OCI-LY7 (cell line): ENCODE measurements around the gene TECRL. TPM values are rescaled to one million over a fixed set of nuclear protein-coding genes. Genes with fewer than 3 reads are reported as not detected.

ENCODE experiments used
- BruUV-seq: library from RNA; stranded (reverse); fragments of 400-500 nt; replicated peaks from 2 replicates; lab custom pipeline; 2021; lab: Mats Ljungman, UMichigan
- CTCF ChIA-PET: fragments of 300-600 bp; sonication (Branson Sonifier 250); formaldehyde crosslinking; loops from one replicate; lab custom pipeline; 2022; ENCODE audit warnings: antibody characterized with exemption; ENCODE audit not compliant: unreplicated experiment; lab: Charles Lee
- POLR2A ChIA-PET: fragments of 300-600 bp; sonication (Branson Sonifier 250); formaldehyde crosslinking; loops from one replicate; lab custom pipeline; 2022; ENCODE audit warnings: antibody characterized with exemption; lab: Charles Lee
- DNase-seq: peaks from one replicate; pipeline ENCODE4 v3.0.0-alpha.2; 2015; ENCODE audit warnings: low spot score
- H2AFZ ChIP-seq: fragments of 200-600 bp; sonication (generic), shearing (Covaris generic); 2 replicates; pipeline ENCODE4 v1.6.1; 2014; ENCODE audit warnings: mild to moderate bottlenecking, antibody characterized with exemption, low read length, moderate library complexity
- H3K27ac ChIP-seq: fragments of 200-600 bp; sonication (generic); 2 replicates; pipeline ENCODE4 v1.5.1; 2014; ENCODE audit warnings: mixed run types, low read depth, mild to moderate bottlenecking, moderate library complexity, low read length, inconsistent platforms; ENCODE audit not compliant: poor library complexity, severe bottlenecking
- H3K36me3 ChIP-seq: fragments of 200-600 bp; sonication (generic); 2 replicates; pipeline ENCODE4 v1.6.1; 2014; ENCODE audit warnings: mild to moderate bottlenecking, antibody characterized with exemption, low read length, moderate library complexity, mixed read lengths; ENCODE audit not compliant: insufficient read depth
- H3K4me1 ChIP-seq: fragments of 200-600 bp; sonication (generic); 2 replicates; pipeline ENCODE4 v1.5.1; 2014; ENCODE audit warnings: mild to moderate bottlenecking, low read length; ENCODE audit not compliant: insufficient read depth, poor library complexity, severe bottlenecking
- H3K4me2 ChIP-seq: fragments of 200-600 bp; sonication (generic); 2 replicates; pipeline ENCODE4 v1.6.1; 2014; ENCODE audit warnings: mild to moderate bottlenecking, low read length
- H3K4me3 ChIP-seq: fragments of 200-600 bp; sonication (generic); 2 replicates; pipeline ENCODE4 v1.5.1; 2014; ENCODE audit warnings: mild to moderate bottlenecking, low read depth, low read length; ENCODE audit not compliant: poor library complexity, severe bottlenecking
- H3K79me2 ChIP-seq: fragments of 200-600 bp; sonication (generic); 2 replicates; pipeline ENCODE4 v1.6.1; 2016; ENCODE audit warnings: low read depth, mild to moderate bottlenecking, low read length, moderate library complexity, mixed read lengths; ENCODE audit not compliant: insufficient read depth
- H3K9me2 ChIP-seq: fragments of 200-600 bp; sonication (generic); 2 replicates; pipeline ENCODE4 v1.6.1; 2016; ENCODE audit warnings: mild to moderate bottlenecking, low read length, mixed read lengths; ENCODE audit not compliant: insufficient read depth
- H3K9me3 ChIP-seq: fragments of 200-600 bp; sonication (generic); 2 replicates; pipeline ENCODE4 v1.6.1; 2014; ENCODE audit warnings: mild to moderate bottlenecking, mixed run types, low read length, mixed read lengths
- H4K20me1 ChIP-seq: fragments of 200-600 bp; sonication (generic); 2 replicates; pipeline ENCODE4 v1.6.1; 2014; ENCODE audit warnings: mild to moderate bottlenecking, antibody characterized with exemption, low read length, moderate library complexity, mixed read lengths; ENCODE audit not compliant: insufficient read depth
- CTCF ChIP-seq: fragments of 200-600 bp; sonication (generic); conservative IDR thresholded peaks from 2 replicates; pipeline ENCODE4 v1.5.1; 2014; ENCODE audit warnings: mild to moderate bottlenecking, antibody characterized with exemption, low read length, moderate library complexity, mixed read lengths
- EZH2phosphoT487 ChIP-seq: fragments of 200-600 bp; sonication (generic); IDR thresholded peaks from 2 replicates; pipeline ENCODE4 v1.6.1; 2018; ENCODE audit warnings: low read depth, borderline replicate concordance, mild to moderate bottlenecking, mixed run types, antibody characterized with exemption, low read length, moderate library complexity, mixed read lengths
- intact Hi-C: fragments of 100-400 bp; cut with micrococcal nuclease; formaldehyde crosslinking; loops from one replicate; pipeline ENCODE4 v1.10.0; 2022; ENCODE audit not compliant: unreplicated experiment
- total RNA-seq, 2 experiments: library from RNA; depleted of rRNA in 1 of 2; stranded (reverse); fragments of >200 nt in 1 of 2; shearing (Covaris generic) in 1 of 2; gene quantifications; 2 replicates each; pipeline ENCODE4 v1.2.3, GENCODE V29; 2014 to 2022

TECRL gene
- total RNA-seq, 2 experiments from 2014 or later: not detected

- Histone ChIP-seq H3K4me3 (no peak overlapping the region), H3K79me2 (no peaks in the 10 kb centered on the region), H3K9me3 (no peaks in the 10 kb centered on the region), H2AFZ (no peak overlapping the region), H4K20me1 (no peaks in the 10 kb centered on the region), H3K9me2 (no peaks in the 10 kb centered on the region), H3K4me2 (no peak overlapping the region), H3K36me3 (no peaks in the 10 kb centered on the region), H3K4me1 (no peaks in the 10 kb centered on the region), H3K27ac (no peak overlapping the region)
- DNase-seq: no peak
- intact Hi-C loops: no loop called here
- no TSS peak for BruUV-seq
- CTCF ChIA-PET: no interaction called here
- POLR2A ChIA-PET: no interaction called here
- TF ChIP-seq CTCF (no peak), EZH2phosphoT487 (no peak)
These were observed 157.5 kb downstream of the TECRL start for GRCh38 chr4:64251781-64252180.

GRCh38 chr4:64250488-64250887, 158.8 kb downstream of the TECRL start:
- CTCF ChIA-PET: no interaction called here
- TF ChIP-seq CTCF (no peak), EZH2phosphoT487 (no peak)

GRCh38 chr4:64250061-64250460, 159.2 kb downstream of the TECRL start:
- no peaks in the 10 kb centered on the region for H3K36me3 ChIP-seq
- H4K20me1 ChIP-seq: no peaks in the 10 kb centered on the region
- H3K4me3 ChIP-seq: no peak overlapping the region
- H3K27ac ChIP-seq: no peak overlapping the region
- intact Hi-C loops: no loop called here
- CTCF ChIA-PET: no interaction called here
- H3K4me1 ChIP-seq: no peaks in the 10 kb centered on the region
- DNase-seq: no peak
- POLR2A ChIA-PET: interaction anchor here (0.7 kb wide), 1 partner anchor 54 kb away, joined by 3 read pairs; no protein-coding TSS in a partner anchor
- no TSS peak for BruUV-seq
- no peaks in the 10 kb centered on the region for H3K79me2 ChIP-seq
- TF ChIP-seq CTCF (no peak), EZH2phosphoT487 (no peak)
- no peak overlapping the region for H3K4me2 ChIP-seq
- no peaks in the 10 kb centered on the region for H3K9me3 ChIP-seq
- no peaks in the 10 kb centered on the region for H3K9me2 ChIP-seq
- H2AFZ ChIP-seq: no peak overlapping the region

More at GRCh38 chr4:64250488-64250887, 158.8 kb downstream of the TECRL start:
- intact Hi-C loops: no loop called here
- Histone ChIP-seq H4K20me1 (no peaks in the 10 kb centered on the region), H3K9me2 (no peaks in the 10 kb centered on the region), H2AFZ (no peak overlapping the region), H3K36me3 (no peaks in the 10 kb centered on the region), H3K4me1 (no peaks in the 10 kb centered on the region), H3K9me3 (no peaks in the 10 kb centered on the region), H3K79me2 (no peaks in the 10 kb centered on the region), H3K4me3 (no peak overlapping the region), H3K27ac (no peak overlapping the region), H3K4me2 (no peak overlapping the region)
- no TSS peak for BruUV-seq
- DNase-seq: no peak
- POLR2A ChIA-PET: interaction anchor here (0.6 kb wide), 1 partner anchor 18 kb away, joined by 4 read pairs; no protein-coding TSS in a partner anchor
